HG03575 (cell line): ENCODE measurements around the gene ZDHHC9.

ENCODE experiments used
- ATAC-seq: cut with Tn5 transposase; IDR thresholded peaks from one replicate; pipeline ENCODE4 v1.9.1; 2021; ENCODE audit not compliant: unreplicated experiment, insufficient number of reproducible peaks, low FRiP score; ENCODE audit errors: extremely low read depth

The ZDHHC9 gene

GRCh38 chrX:129824620-129825019, 19.1 kb downstream of the ZDHHC9 start:
- no peak for ATAC-seq

- ATAC-seq, result no peak
Observed at GRCh38 chrX:129823522-129823921, 20.2 kb downstream of the ZDHHC9 start.

GRCh38 chrX:129823115-129823514, 20.6 kb downstream of the ZDHHC9 start:
- no peak for ATAC-seq

GRCh38 chrX:129818123-129818522, 25.6 kb downstream of the ZDHHC9 start:
- no peak for ATAC-seq

GRCh38 chrX:129813662-129814368, 29.9 kb downstream of the ZDHHC9 start:
- ATAC-seq, result no peak

GRCh38 chrX:129808829-129809796, 34.6 kb downstream of the ZDHHC9 start:
- no peak for ATAC-seq

GRCh38 chrX:129808158-129808828, 35.4 kb downstream of the ZDHHC9 start:
- ATAC-seq, result no peak

- ATAC-seq, result no peak
Observed at GRCh38 chrX:129804806-129805205, 38.9 kb downstream of the ZDHHC9 start.

GRCh38 chrX:129802863-129803262, 40.8 kb downstream of the ZDHHC9 start:
- ATAC-seq, result no peak

GRCh38 chrX:129800186-129800585, 43.5 kb downstream of the ZDHHC9 start:
- no peak for ATAC-seq

- ATAC-seq, result no peak
Observed at GRCh38 chrX:129798888-129799287, 44.8 kb downstream of the ZDHHC9 start.

GRCh38 chrX:129798456-129798855, 45.2 kb downstream of the ZDHHC9 start:
- no peak for ATAC-seq

- ATAC-seq, result no peak
Observed at GRCh38 chrX:129797251-129797906, 46.3 kb downstream of the ZDHHC9 start.

GRCh38 chrX:129795584-129795983, 48.1 kb downstream of the ZDHHC9 start:
- ATAC-seq, result no peak

- ATAC-seq, result no peak
Observed at GRCh38 chrX:129793604-129794191, 50.0 kb downstream of the ZDHHC9 start.

GRCh38 chrX:129792586-129793291, 50.9 kb downstream of the ZDHHC9 start:
- ATAC-seq, result no peak

GRCh38 chrX:129791961-129792570, 51.6 kb downstream of the ZDHHC9 start:
- no peak for ATAC-seq

GRCh38 chrX:129791336-129791735, 52.4 kb downstream of the ZDHHC9 start:
- ATAC-seq, result no peak
